D721Med (cell line): ENCODE results near the gene HECA.

Experiments used
- DNase-seq: peaks from one replicate; pipeline ENCODE4 v3.0.0; 2011; ENCODE audit warnings: low spot score; ENCODE audit not compliant: insufficient read length
- FAIRE-seq: peaks from 2 replicates; lab custom pipeline; 2011; peaks lifted over from hg19 to GRCh38; lab: Jason Lieb, UNC
- CTCF ChIP-seq: IDR thresholded peaks from 2 replicates; pipeline ENCODE4 v1.5.1; 2012; ENCODE audit warnings: mild to moderate bottlenecking, control low read depth; ENCODE audit not compliant: insufficient read depth; ENCODE audit errors: missing control alignments

Gene HECA

DNA sequence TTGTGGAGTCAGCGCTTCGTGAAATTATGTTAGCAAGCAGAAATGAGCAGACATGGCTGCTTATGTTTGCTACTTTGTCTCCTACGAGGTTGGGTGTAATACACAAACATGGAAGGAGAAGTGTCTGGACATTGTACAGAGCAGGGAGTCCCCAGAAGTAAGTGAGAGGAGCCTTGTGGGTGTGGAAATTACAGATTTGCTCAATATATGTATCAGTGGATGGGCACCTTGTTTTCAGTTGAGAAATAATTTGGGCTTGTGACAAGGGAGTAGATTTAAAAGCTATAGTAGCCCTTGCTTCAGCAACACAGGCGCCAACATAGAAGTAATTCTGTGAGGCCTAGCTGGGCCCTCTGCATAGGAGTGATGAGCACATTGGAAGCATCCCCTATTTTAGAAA, 49.2 kb downstream of the HECA start:
- DNase-seq: no peak
- TF ChIP-seq CTCF: no peak
- FAIRE-seq: no peak

DNA sequence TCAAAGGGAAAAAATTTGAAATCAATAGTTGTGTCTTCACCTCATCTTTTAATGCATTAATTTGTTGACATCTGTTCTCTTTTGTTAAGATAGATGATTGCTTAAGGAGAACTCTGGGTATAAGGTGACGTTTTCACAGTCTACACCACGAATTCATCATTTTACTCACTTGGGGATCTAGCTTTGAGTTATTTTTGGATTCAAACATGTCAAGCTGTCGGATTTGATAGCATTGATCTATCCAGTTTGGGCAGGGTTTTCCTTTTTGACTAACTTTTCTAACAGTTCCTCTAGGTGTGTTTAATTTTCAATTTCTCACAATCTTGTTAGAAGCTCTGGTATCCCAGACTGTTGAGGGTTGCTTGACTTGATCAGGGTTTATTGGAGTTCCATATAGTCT, 49.6 kb downstream of the HECA start:
- no peak for FAIRE-seq
- TF ChIP-seq CTCF: no peak
- DNase-seq: no peak

GRCh38 chr6:139186242-139186641, 51.4 kb downstream of the HECA start:
- no peak for FAIRE-seq
- DNase-seq: no peak
- TF ChIP-seq CTCF: no peak

GRCh38 chr6:139186692-139187091, 51.8 kb downstream of the HECA start:
- no peak for FAIRE-seq
- no peak for TF ChIP-seq CTCF
- DNase-seq: no peak

GRCh38 chr6:139187489-139187888, 52.6 kb downstream of the HECA start:
- no peak for DNase-seq
- TF ChIP-seq CTCF: no peak
- no peak for FAIRE-seq

- no peak for DNase-seq
- FAIRE-seq: no peak
- TF ChIP-seq CTCF: no peak
Measured at GRCh38 chr6:139189665-139190064, 54.8 kb downstream of the HECA start.

- FAIRE-seq (no peak), DNase-seq (no peak)
- no peak for TF ChIP-seq CTCF
Measured at GRCh38 chr6:139194740-139195139, 59.9 kb downstream of the HECA start.
